Osteocyte (in vitro differentiated cells): Measurements from ENCODE around the gene PTPRZ1. TPM values are rescaled to one million over a fixed set of nuclear protein-coding genes. Genes with fewer than 3 reads are reported as not detected.

Experiments used
- DNase-seq: peaks from one replicate; pipeline ENCODE4 v3.0.0; 2021; ENCODE audit warnings: mixed read lengths; ENCODE audit not compliant: unreplicated experiment; ENCODE audit errors: extremely low spot score
- H3K27ac Mint-ChIP-seq: one replicate; pipeline ENCODE4 v1.8.0; 2021; ENCODE audit warnings: mild to moderate bottlenecking, mixed read lengths; ENCODE audit not compliant: unreplicated experiment
- H3K27me3 Mint-ChIP-seq: one replicate; pipeline ENCODE4 v1.8.0; 2021; ENCODE audit warnings: mixed read lengths; ENCODE audit not compliant: unreplicated experiment
- H3K36me3 Mint-ChIP-seq: one replicate; pipeline ENCODE4 v1.8.0; 2021; ENCODE audit warnings: mixed read lengths; ENCODE audit not compliant: unreplicated experiment
- H3K4me1 Mint-ChIP-seq: one replicate; pipeline ENCODE4 v1.8.0; 2021; ENCODE audit warnings: mixed read lengths; ENCODE audit not compliant: unreplicated experiment
- H3K4me3 Mint-ChIP-seq: one replicate; pipeline ENCODE4 v1.8.0; 2021; ENCODE audit warnings: mild to moderate bottlenecking, moderate library complexity, mixed read lengths; ENCODE audit not compliant: unreplicated experiment
- H3K9me3 Mint-ChIP-seq: one replicate; pipeline ENCODE4 v1.8.0; 2021; ENCODE audit warnings: mixed read lengths; ENCODE audit not compliant: unreplicated experiment
- CTCF ChIP-seq: fragments of 200-600 bp; sonication (generic); IDR thresholded peaks from 2 replicates; pipeline ENCODE4 v1.5.0; 2021; ENCODE audit warnings: antibody characterized with exemption, mild to moderate bottlenecking, moderate library complexity
- total RNA-seq: library from RNA; stranded (reverse); gene quantifications from 2 replicates; pipeline ENCODE4 v1.2.1, GENCODE V29; 2021

PTPRZ1 gene
- total RNA-seq, 1 donor from 2014 or later = 0.38 TPM

- no peaks in the 10 kb centered on the region for H3K9me3 Mint-ChIP-seq
- no peaks in the 10 kb centered on the region for H3K27me3 Mint-ChIP-seq
- H3K27ac Mint-ChIP-seq = no peak overlapping the region
- DNase-seq = no peak
- no peaks in the 10 kb centered on the region for H3K4me1 Mint-ChIP-seq
- H3K36me3 Mint-ChIP-seq = no peaks in the 10 kb centered on the region
- H3K4me3 Mint-ChIP-seq = no peak overlapping the region
- TF ChIP-seq CTCF = no peak
Measured at GRCh38 chr7:121938429-121938996, 65.6 kb downstream of the PTPRZ1 start.

- TF ChIP-seq CTCF = no peak
- Mint-ChIP-seq H3K9me3 (no peaks in the 10 kb centered on the region), H3K27me3 (no peaks in the 10 kb centered on the region), H3K36me3 (no peaks in the 10 kb centered on the region), H3K27ac (no peak overlapping the region), H3K4me1 (peaks cover 3% of the 10 kb centered on the region), H3K4me3 (no peak overlapping the region)
- DNase-seq = no peak
Measured at GRCh38 chr7:121940918-121941317, 68.0 kb downstream of the PTPRZ1 start.

- no peak for TF ChIP-seq CTCF
- DNase-seq = no peak
- no peak overlapping the region for H3K27ac Mint-ChIP-seq
- no peaks in the 10 kb centered on the region for H3K36me3 Mint-ChIP-seq
- H3K27me3 Mint-ChIP-seq = no peaks in the 10 kb centered on the region
- no peaks in the 10 kb centered on the region for H3K9me3 Mint-ChIP-seq
- peaks cover 3% of the 10 kb centered on the region for H3K4me1 Mint-ChIP-seq
- H3K4me3 Mint-ChIP-seq = no peak overlapping the region
Measured at GRCh38 chr7:121941830-121942229, 68.9 kb downstream of the PTPRZ1 start.

- H3K27me3 Mint-ChIP-seq = no peaks in the 10 kb centered on the region
- H3K4me1 Mint-ChIP-seq = peaks cover 3% of the 10 kb centered on the region
- no peak overlapping the region for H3K4me3 Mint-ChIP-seq
- H3K36me3 Mint-ChIP-seq = no peaks in the 10 kb centered on the region
- H3K27ac Mint-ChIP-seq = no peak overlapping the region
- no peaks in the 10 kb centered on the region for H3K9me3 Mint-ChIP-seq
- no peak for TF ChIP-seq CTCF
- no peak for DNase-seq
Measured at GRCh38 chr7:121945066-121945465, 72.1 kb downstream of the PTPRZ1 start.

GRCh38 chr7:121945480-121946236 is 72.7 kb downstream of the PTPRZ1 start:
- Mint-ChIP-seq H3K27me3 (no peaks in the 10 kb centered on the region), H3K4me3 (no peak overlapping the region), H3K27ac (no peak overlapping the region), H3K9me3 (no peaks in the 10 kb centered on the region), H3K36me3 (no peaks in the 10 kb centered on the region), H3K4me1 (peaks cover 3% of the 10 kb centered on the region)
- no peak for TF ChIP-seq CTCF
- DNase-seq = no peak
